ENCODE measurements around the gene HOXA5. TPM values are rescaled to one million over a fixed set of nuclear protein-coding genes. Genes with fewer than 3 reads are reported as not detected.
A peak's percentile ranks its signal among the peaks of the same experiment; 100 is the strongest.

HOXA5 gene
- total and polyA plus RNA-seq, 2 of the 8 experiments (the other 6 are each of a cell fraction or from before 2014, with no cell fraction given) = not detected

DNA sequence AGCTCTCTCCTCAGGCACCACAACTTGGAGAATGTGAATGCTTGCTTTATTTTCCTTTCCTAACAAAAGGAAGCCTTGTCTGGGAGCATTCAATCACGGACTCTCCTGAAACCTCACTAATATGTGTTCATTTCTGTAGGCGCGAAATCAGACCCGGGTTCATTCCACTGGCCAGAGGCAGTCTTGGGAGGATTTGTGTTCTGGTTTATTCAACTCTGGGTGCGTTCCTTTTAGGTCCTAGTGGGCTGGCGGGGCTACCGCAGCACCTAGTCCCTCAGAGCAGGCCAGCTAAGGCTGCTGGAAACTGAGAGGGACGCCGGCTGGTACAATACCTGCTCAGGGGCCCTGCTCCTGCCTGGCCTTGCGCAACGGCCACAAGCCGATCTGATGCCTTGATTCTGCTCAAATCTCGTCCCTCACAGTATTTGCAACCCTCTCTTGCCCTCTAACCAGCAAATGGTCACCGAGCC is 20.4 kb downstream of the HOXA5 start:
- no peak overlapping the region; a peak in 1 of 4 replicates for H3K4me2 ChIP-seq (ENCODE audit: insufficient read depth in 1 of 2, low read depth in 2 of 2, low read length in 2 of 2)
- H3K56ac ChIP-seq (replicated peaks; ENCODE audit: insufficient read length, low read depth, low read length) = no peak overlapping the region
- no peak for TF ChIP-seq USF2 (IDR thresholded peaks at IDR 0.05; ENCODE audit: low read length)
- TF ChIP-seq CBX8 (IDR thresholded peaks at IDR 0.05; ENCODE audit: borderline replicate concordance, low read depth, low read length) = 0 out of 2 replicates have a peak, but pooled peaks have one; percentile 2
- TF ChIP-seq SAP30 (IDR thresholded peaks at IDR 0.05; ENCODE audit: insufficient read depth, insufficient replicate concordance, low read length) = no peak
- no peak for TF ChIP-seq RBBP5 (IDR thresholded peaks at IDR 0.05; ENCODE audit: borderline replicate concordance, low read depth, low read length)
- no peak for TF ChIP-seq ATF3 (IDR thresholded peaks at IDR 0.05; ENCODE audit: insufficient read depth, low read depth, low read length)
- peak; percentile 61; the same call in 1 of the 2 replicates for TF ChIP-seq SUZ12 (IDR thresholded peaks at IDR 0.05; ENCODE audit: low read length)
- TF ChIP-seq CEBPB (IDR thresholded peaks at IDR 0.05; ENCODE audit: low read depth, low read length) = peak; percentile 85
- TF ChIP-seq SP2 (IDR thresholded peaks at IDR 0.05; ENCODE audit: low read length) = no peak
- no peak for TF ChIP-seq NRF1 (IDR thresholded peaks at IDR 0.05; ENCODE audit: low read depth, low read length)
- TF ChIP-seq JUND (IDR thresholded peaks at IDR 0.05; ENCODE audit: low read length) = no peak
- TF ChIP-seq EZH2 (IDR thresholded peaks at IDR 0.05; ENCODE audit: low read depth, low read length, severe bottlenecking) = peak; percentile 65

More for the DNA sequence above, 20.4 kb downstream of the HOXA5 start:
- H2BK20ac ChIP-seq (ENCODE audit: low read length) = no peak overlapping the region
- POLR2A ChIA-PET (ENCODE audit: partially characterized antibody) = no interaction called here
- no peak overlapping the region for H3K27ac ChIP-seq (ENCODE audit: low read depth, low read length)
- no peaks in the 10 kb centered on the region; the same call in 1 of the 2 replicates for H3K23me2 ChIP-seq (ENCODE audit: low read depth, low read length)
- DNase-seq (ENCODE audit: low read depth in 1 of 2, low spot score in 2 of 2) (peak in 1 of 2 experiments; percentile 60), FAIRE-seq (no peak)
- no peak overlapping the region for H4K5ac ChIP-seq (ENCODE audit: insufficient read length, low read depth, low read length)
- no peak overlapping the region for H4K91ac ChIP-seq (replicated peaks; ENCODE audit: insufficient read length, low read length)
- WGBS, 2 experiments (ENCODE audit: extremely low coverage in 1 of 2, insufficient coverage in 1 of 2, insufficient read length in 1 of 2, insufficient replicate concordance in 2 of 2, low coverage in 1 of 2, low lambda C conversion rate in 2 of 2, missing lambda C conversion rate in 1 of 2) = 14% methylated on average over 14 of the region's 14 CpGs; no CpG with 5 or more reads in 1 of the 2 experiments
- H3K79me1 ChIP-seq (ENCODE audit: low read depth, low read length) = no peaks in the 10 kb centered on the region
- no peak overlapping the region for H3K18ac ChIP-seq (ENCODE audit: extremely low read depth, low read length)
- no peak overlapping the region for H2AFZ ChIP-seq (ENCODE audit: low read length)
- H3K4me1 ChIP-seq (replicated peaks in 1 of 4; ENCODE audit: control insufficient read depth in 3 of 4, insufficient read depth in 4 of 4, low read length in 3 of 4) = 0 out of 7 replicates have a peak, but pooled peaks cover 0 to 2% (median 0%) of the 10 kb centered on the region in 4 experiments
- H2BK5ac ChIP-seq (ENCODE audit: low read depth, low read length) = no peak overlapping the region
- H3K23ac ChIP-seq (ENCODE audit: insufficient read length) = no peak overlapping the region
- H2BK120ac ChIP-seq (replicated peaks; ENCODE audit: low read depth, low read length) = no peak overlapping the region
- 0 out of 2 replicates have a peak overlapping the region, but pooled peaks have one; percentile 21 for H2BK12ac ChIP-seq (ENCODE audit: low read depth, low read length)
- H3K4ac ChIP-seq (replicated peaks; ENCODE audit: insufficient read length, low read depth, low read length) = no peak overlapping the region
- peaks cover 26 to 27% of the 10 kb centered on the region in 2 experiments for H4K20me1 ChIP-seq (replicated peaks in 1 of 2; ENCODE audit: control insufficient read depth in 1 of 2, insufficient read depth in 2 of 2, low read length in 2 of 2)
- H3K36me3 ChIP-seq (ENCODE audit: control insufficient read depth in 2 of 4, insufficient read depth in 4 of 4, low read length in 3 of 4) = no peaks in the 10 kb centered on the region
- peaks cover 100% of the 10 kb centered on the region in 4 experiments for H3K27me3 ChIP-seq (replicated peaks in 1 of 4; ENCODE audit: control insufficient read depth in 3 of 4, extremely low read depth in 1 of 4, insufficient read depth in 3 of 4, low read length in 3 of 4)
- no peaks in the 10 kb centered on the region for H3K79me2 ChIP-seq (ENCODE audit: control insufficient read depth in 1 of 2, insufficient read depth in 2 of 2, low read length in 2 of 2)
- CTCF ChIA-PET (ENCODE audit: partially characterized antibody) = interaction anchor here (0.9 to 1.4 kb wide), 3 partner anchors 20 to 29 kb away, joined by 3 to 4 read pairs (median 3); partner anchors contain the start of gene HOXA5
- 0 out of 2 replicates have a peak overlapping the region, but pooled peaks have one; percentile 25 for H2AK5ac ChIP-seq (ENCODE audit: low read depth, low read length)
- H3K9me3 ChIP-seq (ENCODE audit: insufficient read depth in 2 of 2, low read depth in 1 of 2, low read length in 1 of 2) = no peaks in the 10 kb centered on the region
- no peak overlapping the region for H3K4me3 ChIP-seq (ENCODE audit: extremely low read depth in 1 of 4, insufficient read depth in 2 of 4, low read depth in 3 of 4, low read length in 4 of 4)
- no peak overlapping the region for H3K14ac ChIP-seq (ENCODE audit: insufficient read length)
- no peak overlapping the region; the same call in 1 of the 2 replicates for H2BK15ac ChIP-seq (ENCODE audit: low read length)
- no peak overlapping the region for H4K8ac ChIP-seq (ENCODE audit: extremely low read depth, insufficient read depth, low read length)
- no peak overlapping the region for H3K9ac ChIP-seq (replicated peaks in 1 of 4; ENCODE audit: extremely low read depth in 1 of 4, low read depth in 3 of 4, low read length in 3 of 4)
